ENCODE measurements around the gene NECTIN2.
"Not testable (repeated sequence)": the region's sequence is repeated elsewhere in the genome, so short reads cannot be mapped to it uniquely, and the experiment has no call there.

NECTIN2 gene

DNA sequence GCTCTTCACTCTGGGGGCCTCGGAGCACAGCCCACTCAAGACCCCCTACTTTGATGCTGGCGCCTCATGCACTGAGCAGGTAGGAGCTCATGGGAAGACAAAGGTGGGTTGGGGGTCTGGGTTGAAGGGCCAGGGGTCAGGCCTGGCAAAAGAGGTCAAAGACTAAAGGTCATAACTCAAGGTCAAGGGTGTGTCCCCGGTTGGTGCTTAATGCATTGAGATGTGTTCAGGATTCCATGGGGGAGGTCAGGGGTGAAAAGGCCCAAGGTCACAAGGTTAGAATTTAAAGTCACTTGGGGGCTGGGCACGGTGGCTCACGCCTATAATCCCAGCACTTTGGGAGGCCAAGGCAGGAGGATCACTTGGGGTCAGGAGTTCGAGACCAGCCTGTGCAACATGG, 40.0 kb downstream of the NECTIN2 start:
- H3K9me3 ChIP-seq (ENCODE audit: control insufficient read depth, low read length) = no peaks in the 10 kb centered on the region
- TF ChIP-seq, protein P1, sequence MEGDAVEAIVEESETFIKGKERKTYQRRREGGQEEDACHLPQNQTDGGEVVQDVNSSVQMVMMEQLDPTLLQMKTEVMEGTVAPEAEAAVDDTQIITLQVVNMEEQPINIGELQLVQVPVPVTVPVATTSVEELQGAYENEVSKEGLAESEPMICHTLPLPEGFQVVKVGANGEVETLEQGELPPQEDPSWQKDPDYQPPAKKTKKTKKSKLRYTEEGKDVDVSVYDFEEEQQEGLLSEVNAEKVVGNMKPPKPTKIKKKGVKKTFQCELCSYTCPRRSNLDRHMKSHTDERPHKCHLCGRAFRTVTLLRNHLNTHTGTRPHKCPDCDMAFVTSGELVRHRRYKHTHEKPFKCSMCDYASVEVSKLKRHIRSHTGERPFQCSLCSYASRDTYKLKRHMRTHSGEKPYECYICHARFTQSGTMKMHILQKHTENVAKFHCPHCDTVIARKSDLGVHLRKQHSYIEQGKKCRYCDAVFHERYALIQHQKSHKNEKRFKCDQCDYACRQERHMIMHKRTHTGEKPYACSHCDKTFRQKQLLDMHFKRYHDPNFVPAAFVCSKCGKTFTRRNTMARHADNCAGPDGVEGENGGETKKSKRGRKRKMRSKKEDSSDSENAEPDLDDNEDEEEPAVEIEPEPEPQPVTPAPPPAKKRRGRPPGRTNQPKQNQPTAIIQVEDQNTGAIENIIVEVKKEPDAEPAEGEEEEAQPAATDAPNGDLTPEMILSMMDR (IDR thresholded peaks at IDR 0.05) = no peak
- H3K27ac ChIP-seq = no peak overlapping the region
- no peaks in the 10 kb centered on the region for H3K36me3 ChIP-seq (ENCODE audit: control insufficient read depth, insufficient read depth, low read length)
- H3K27me3 ChIP-seq (ENCODE audit: control insufficient read depth, insufficient read depth, low read length) = no peaks in the 10 kb centered on the region
- peaks cover 3% of the 10 kb centered on the region for H3K79me2 ChIP-seq
- H3K9ac ChIP-seq = no peak overlapping the region
- peaks cover 5% of the 10 kb centered on the region for H3K4me1 ChIP-seq
- H3K4me2 ChIP-seq (ENCODE audit: low read length) = no peak overlapping the region
- H2AFZ ChIP-seq = no peak overlapping the region
- H3K4me3 ChIP-seq (ENCODE audit: low read depth, low read length) = no peak overlapping the region

DNA sequence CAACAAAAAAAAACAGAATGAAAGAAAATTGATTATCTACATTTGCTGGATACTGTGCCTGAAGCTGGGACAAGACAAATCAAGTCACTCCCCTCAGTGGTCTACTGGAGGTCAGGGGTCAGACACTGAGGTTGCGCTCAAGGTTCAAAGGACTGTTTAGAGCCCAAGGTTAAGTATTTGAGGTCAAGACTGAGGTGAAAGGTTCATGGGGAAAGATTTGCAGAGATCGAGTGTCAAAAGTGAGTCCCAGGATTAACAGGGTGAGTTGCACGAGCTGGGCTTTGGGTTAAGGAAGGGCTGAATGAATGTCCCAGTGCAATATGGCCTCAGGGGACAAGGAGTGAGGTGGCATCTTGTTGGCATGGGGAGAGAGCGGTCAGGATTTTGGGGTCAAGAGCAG, 41.6 kb downstream of the NECTIN2 start:
- H3K27me3 ChIP-seq (ENCODE audit: control insufficient read depth, insufficient read depth, low read length) = no peaks in the 10 kb centered on the region
- TF ChIP-seq, protein P1 (IDR thresholded peaks at IDR 0.05) = no peak
- H3K4me2 ChIP-seq (ENCODE audit: low read length) = no peak overlapping the region
- peaks cover 12% of the 10 kb centered on the region for H3K79me2 ChIP-seq
- H3K27ac ChIP-seq = no peak overlapping the region
- H3K4me3 ChIP-seq (ENCODE audit: low read depth, low read length) = no peak overlapping the region
- H2AFZ ChIP-seq = no peak overlapping the region
- no peaks in the 10 kb centered on the region for H3K9me3 ChIP-seq (ENCODE audit: control insufficient read depth, low read length)
- no peak overlapping the region for H3K9ac ChIP-seq
- peaks cover 15% of the 10 kb centered on the region for H3K4me1 ChIP-seq
- no peaks in the 10 kb centered on the region for H3K36me3 ChIP-seq (ENCODE audit: control insufficient read depth, insufficient read depth, low read length)

DNA sequence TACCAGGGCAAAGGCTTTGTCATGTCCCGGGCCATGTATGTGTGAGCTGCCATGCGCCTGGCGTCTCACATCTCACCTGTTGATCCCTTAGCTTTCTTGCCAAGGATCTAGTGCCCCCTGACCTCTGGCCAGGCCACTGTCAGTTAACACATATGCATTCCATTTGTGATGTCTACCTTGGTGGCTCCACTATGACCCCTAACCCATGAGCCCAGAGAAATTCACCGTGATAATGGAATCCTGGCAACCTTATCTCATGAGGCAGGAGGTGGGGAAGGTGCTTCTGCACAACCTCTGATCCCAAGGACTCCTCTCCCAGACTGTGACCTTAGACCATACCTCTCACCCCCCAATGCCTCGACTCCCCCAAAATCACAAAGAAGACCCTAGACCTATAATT, 42.2 kb downstream of the NECTIN2 start:
- H3K79me2 ChIP-seq = peaks cover 16% of the 10 kb centered on the region
- H3K36me3 ChIP-seq (ENCODE audit: control insufficient read depth, insufficient read depth, low read length); H3K9me3 ChIP-seq (ENCODE audit: control insufficient read depth, low read length); H3K9ac ChIP-seq; H3K27me3 ChIP-seq (ENCODE audit: control insufficient read depth, insufficient read depth, low read length); H2AFZ ChIP-seq; H3K4me2 ChIP-seq (ENCODE audit: low read length); H3K4me3 ChIP-seq (ENCODE audit: low read depth, low read length); H3K27ac ChIP-seq: not testable (repeated sequence)
- H3K4me1 ChIP-seq = peaks cover 15% of the 10 kb centered on the region

DNA sequence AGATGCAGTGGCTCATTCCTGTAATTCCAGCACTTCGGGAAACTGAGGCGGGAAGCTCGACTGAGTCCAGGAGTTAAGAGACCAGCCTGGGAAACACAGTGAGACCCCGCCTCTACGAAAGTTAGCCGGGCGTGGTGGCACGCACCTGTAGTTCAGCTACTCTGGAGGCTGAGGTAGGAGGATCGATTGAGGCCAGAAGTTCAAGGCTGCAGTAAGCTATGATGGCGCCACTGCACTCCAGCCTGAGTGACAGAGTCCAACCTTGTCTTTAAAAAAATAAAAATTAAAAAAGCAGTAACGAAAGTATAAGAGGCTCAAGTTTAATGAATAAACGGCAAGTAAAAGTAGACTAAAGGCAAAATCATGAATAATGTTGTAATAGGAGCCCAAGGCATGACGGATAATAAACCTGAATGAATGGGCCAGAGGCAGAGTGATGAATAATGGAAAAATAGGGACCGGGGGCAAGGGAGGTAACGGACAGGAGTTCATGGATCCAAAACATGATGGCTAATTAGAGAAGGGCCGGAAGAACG, 43.8 kb downstream of the NECTIN2 start:
- Histone ChIP-seq H3K27me3 (ENCODE audit: control insufficient read depth, insufficient read depth, low read length) (no peaks in the 10 kb centered on the region), H3K79me2 (peaks cover 18% of the 10 kb centered on the region), H3K9ac (no peak overlapping the region), H3K4me2 (ENCODE audit: low read length) (peak overlapping the region; percentile 86), H3K4me3 (ENCODE audit: low read depth, low read length) (peak overlapping the region; percentile 71), H3K4me1 (peaks cover 15% of the 10 kb centered on the region), H2AFZ (peak overlapping the region; percentile 76), H3K36me3 (ENCODE audit: control insufficient read depth, insufficient read depth, low read length) (no peaks in the 10 kb centered on the region), H3K27ac (peak overlapping the region; percentile 92), H3K9me3 (ENCODE audit: control insufficient read depth, low read length) (no peaks in the 10 kb centered on the region)
- TF ChIP-seq, protein P1 (IDR thresholded peaks at IDR 0.05) = no peak

DNA sequence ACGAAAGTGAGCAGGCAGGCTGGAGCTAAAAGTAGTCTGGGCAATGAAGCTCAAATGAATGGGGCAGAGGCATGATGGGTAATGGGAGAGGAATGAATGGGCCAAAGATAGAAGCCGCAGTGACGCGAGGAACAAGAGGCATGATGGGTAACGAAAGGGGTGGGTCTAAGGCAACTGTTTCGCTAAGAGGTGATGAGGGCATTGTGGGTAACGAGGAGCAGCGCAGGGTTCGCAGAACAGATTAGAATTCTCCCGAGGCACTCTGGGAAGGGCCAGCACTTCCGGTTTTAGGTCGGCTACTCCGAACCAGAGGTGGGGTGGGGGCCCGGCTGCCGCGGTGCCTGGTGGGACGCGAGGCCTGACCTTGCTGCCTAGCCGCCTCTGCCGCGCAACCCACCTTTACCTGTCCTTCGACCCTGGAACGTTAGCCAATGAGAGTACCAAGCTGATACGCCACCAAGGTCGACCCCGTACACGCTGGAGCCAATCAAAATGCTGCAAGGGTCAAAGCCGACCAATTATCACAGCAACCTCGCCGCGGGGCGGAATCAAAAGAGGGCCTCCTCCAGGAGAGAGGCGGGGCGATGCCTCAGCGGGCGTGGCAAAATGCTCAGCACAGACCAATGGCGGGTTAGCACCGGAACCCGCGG, 44.4 kb downstream of the NECTIN2 start:
- peak overlapping the region; percentile 86 for H3K4me2 ChIP-seq (ENCODE audit: low read length)
- H3K9ac ChIP-seq = no peak overlapping the region
- H3K36me3 ChIP-seq (ENCODE audit: control insufficient read depth, insufficient read depth, low read length) = no peaks in the 10 kb centered on the region
- H3K9me3 ChIP-seq (ENCODE audit: control insufficient read depth, low read length) = no peaks in the 10 kb centered on the region
- peaks cover 18% of the 10 kb centered on the region for H3K79me2 ChIP-seq
- H2AFZ ChIP-seq = peak overlapping the region; percentile 76
- peak overlapping the region; percentile 92 for H3K27ac ChIP-seq
- H3K27me3 ChIP-seq (ENCODE audit: control insufficient read depth, insufficient read depth, low read length) = no peaks in the 10 kb centered on the region
- TF ChIP-seq, protein P1 (IDR thresholded peaks at IDR 0.05) = no peak
- peak overlapping the region; percentile 71 for H3K4me3 ChIP-seq (ENCODE audit: low read depth, low read length)
- H3K4me1 ChIP-seq = peaks cover 15% of the 10 kb centered on the region

Data from parathyroid adenoma (tissue), 2 donors.